ENCODE measurements around the gene DPH1.

DNA sequence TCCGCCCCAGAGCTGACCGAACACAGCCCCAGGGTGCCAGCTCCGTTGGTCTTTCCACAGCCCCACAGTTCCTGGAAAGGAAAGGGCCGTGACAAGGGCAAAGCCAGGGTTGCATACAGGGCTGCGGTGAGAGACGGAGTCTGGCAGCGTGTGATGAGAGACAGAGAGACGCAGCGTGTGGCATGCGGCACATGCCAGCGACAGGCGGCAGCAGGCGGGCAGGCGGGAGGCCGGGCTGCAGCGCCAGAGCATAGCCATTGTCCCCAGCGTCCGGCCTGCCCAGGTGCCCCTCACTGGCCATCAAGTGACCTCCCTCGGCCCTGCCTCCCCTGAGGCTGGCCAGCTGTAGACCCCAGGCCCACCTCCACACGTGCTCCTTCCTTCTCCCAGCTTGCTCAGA lies 13.5 kb upstream of the DPH1 start:
- TF ChIP-seq POLR2A (IDR thresholded peaks at IDR 0.05; ENCODE audit: low read length): no peak
- no peak for TF ChIP-seq GATA1 (IDR thresholded peaks at IDR 0.05; ENCODE audit: low read depth, low read length)

All from erythroblast (primary cell).